CD4-positive, alpha-beta T cell treated with Interleukin-15 for 4 hours (primary cell): ENCODE results near the gene PSME2.

Experiments used
- DNase-seq: peaks from one replicate; pipeline ENCODE4 v3.0.0-alpha.2; 2020; ENCODE audit warnings: low spot score

PSME2 gene

GRCh38 chr14:24146453-24146977 is at the start of gene PSME2:
Gene PSME2, minus strand, starts transcription at chr14:24146610. Its CDS starts 29 bp downstream, at chr14:24146581.
- DNase-seq = peak; percentile 88

GRCh38 chr14:24195186-24196070 is 49.0 kb upstream of the PSME2 start, which contains the start of gene TM9SF1:
Gene TM9SF1, minus strand, starts transcription at chr14:24195441. Its CDS starts 422 bp downstream, at chr14:24195019.
- DNase-seq = peak; percentile 89

- no peak for DNase-seq
Observed at GRCh38 chr14:24194873-24195185, 48.4 kb upstream of the PSME2 start.

GRCh38 chr14:24194186-24194872 is 47.9 kb upstream of the PSME2 start:
- DNase-seq = no peak

GRCh38 chr14:24192933-24193332 is 46.5 kb upstream of the PSME2 start:
- no peak for DNase-seq

- no peak for DNase-seq
Observed at GRCh38 chr14:24190416-24190815, 44.0 kb upstream of the PSME2 start.

GRCh38 chr14:24189460-24189859 is 43.0 kb upstream of the PSME2 start:
- DNase-seq = no peak

GRCh38 chr14:24189059-24189375 is 42.6 kb upstream of the PSME2 start:
- no peak for DNase-seq

GRCh38 chr14:24188251-24189058 is 42.0 kb upstream of the PSME2 start, which contains the start of gene IPO4:
Gene IPO4, minus strand, starts transcription at chr14:24188816. Its CDS starts 29 bp downstream, at chr14:24188787.
- DNase-seq = peak; percentile 97

- DNase-seq = no peak
Observed at GRCh38 chr14:24187539-24187915, 41.1 kb upstream of the PSME2 start.

- no peak for DNase-seq
Observed at GRCh38 chr14:24186831-24187538, 40.6 kb upstream of the PSME2 start.

GRCh38 chr14:24185741-24186140 is 39.3 kb upstream of the PSME2 start:
- DNase-seq = no peak

- DNase-seq = no peak
Observed at GRCh38 chr14:24185026-24185425, 38.6 kb upstream of the PSME2 start.

- DNase-seq = no peak
Observed at GRCh38 chr14:24184104-24184970, 37.9 kb upstream of the PSME2 start.

- DNase-seq = no peak
Observed at GRCh38 chr14:24183014-24183481, 36.6 kb upstream of the PSME2 start.

- DNase-seq = no peak
Observed at GRCh38 chr14:24182110-24182882, 35.9 kb upstream of the PSME2 start.

GRCh38 chr14:24181371-24182077 is 35.1 kb upstream of the PSME2 start:
- no peak for DNase-seq

- DNase-seq = no peak
Observed at GRCh38 chr14:24179961-24180796, 33.8 kb upstream of the PSME2 start.
